ENCODE measurements around the gene STPG4. TPM values are rescaled to one million over a fixed set of nuclear protein-coding genes. Genes with fewer than 3 reads are reported as not detected.

The STPG4 gene
- total and polyA plus RNA-seq, 2 of the 8 experiments (the other 6 are each of a cell fraction or from before 2014, with no cell fraction given): 0.28 TPM; not detected in 1

DNA sequence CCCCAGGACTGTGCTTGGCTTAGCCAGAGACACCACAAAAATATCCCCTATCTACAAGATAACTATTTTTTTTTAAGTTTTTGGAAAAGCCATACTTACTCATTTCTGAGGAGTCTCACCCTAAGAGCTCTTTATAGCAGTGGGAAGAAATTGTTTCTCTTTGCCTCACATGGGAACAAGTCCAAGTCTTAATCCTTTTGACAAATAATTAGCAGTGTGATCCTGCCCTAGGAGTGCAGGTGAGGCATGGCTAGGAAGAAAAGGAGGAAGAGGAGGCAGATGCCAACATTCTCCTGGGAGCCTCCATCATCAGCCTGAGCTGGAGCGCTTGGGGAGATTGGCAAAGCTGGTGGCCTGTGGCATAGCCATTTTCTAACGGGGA, 115.6 kb downstream of the STPG4 start:
- H3K14ac ChIP-seq (ENCODE audit: insufficient read length): no peak overlapping the region
- H3K4ac ChIP-seq (replicated peaks; ENCODE audit: insufficient read length, low read depth, low read length): no peak overlapping the region
- no peak overlapping the region; the same call in 1 of the 2 replicates for H2BK12ac ChIP-seq (ENCODE audit: low read depth, low read length)
- FAIRE-seq: no peak
- no peaks in the 10 kb centered on the region for H3K79me2 ChIP-seq (ENCODE audit: control insufficient read depth in 1 of 2, insufficient read depth in 2 of 2, low read length in 2 of 2)
- H3K23me2 ChIP-seq (ENCODE audit: low read depth, low read length): 0 out of 2 replicates have a peak, but pooled peaks cover 1% of the 10 kb centered on the region
- no peak overlapping the region for H2AK5ac ChIP-seq (ENCODE audit: low read depth, low read length)
- TF ChIP-seq HDAC6 (IDR thresholded peaks at IDR 0.05; ENCODE audit: low read depth, low read length): no peak
- TF ChIP-seq, protein P1, sequence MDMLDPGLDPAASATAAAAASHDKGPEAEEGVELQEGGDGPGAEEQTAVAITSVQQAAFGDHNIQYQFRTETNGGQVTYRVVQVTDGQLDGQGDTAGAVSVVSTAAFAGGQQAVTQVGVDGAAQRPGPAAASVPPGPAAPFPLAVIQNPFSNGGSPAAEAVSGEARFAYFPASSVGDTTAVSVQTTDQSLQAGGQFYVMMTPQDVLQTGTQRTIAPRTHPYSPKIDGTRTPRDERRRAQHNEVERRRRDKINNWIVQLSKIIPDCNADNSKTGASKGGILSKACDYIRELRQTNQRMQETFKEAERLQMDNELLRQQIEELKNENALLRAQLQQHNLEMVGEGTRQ (IDR thresholded peaks at IDR 0.05; ENCODE audit: low read length): no peak
- no peak for TF ChIP-seq EGR1 (IDR thresholded peaks at IDR 0.05; ENCODE audit: borderline replicate concordance, low read depth, low read length)
- no peak for TF ChIP-seq NANOG (IDR thresholded peaks at IDR 0.05; ENCODE audit: insufficient read depth, low read depth, low read length, poor library complexity, severe bottlenecking)
- TF ChIP-seq BRCA1 (IDR thresholded peaks at IDR 0.05; ENCODE audit: low read depth, low read length): no peak
- no peak for TF ChIP-seq CBX5 (IDR thresholded peaks at IDR 0.05; ENCODE audit: low read depth, low read length)
- no peak for TF ChIP-seq SIN3A (conservative IDR thresholded peaks at IDR 0.05 in 1 of 2, IDR thresholded peaks at IDR 0.05 in 1 of 2; ENCODE audit: low read depth in 1 of 2, low read length in 2 of 2)
- H2BK120ac ChIP-seq (replicated peaks; ENCODE audit: low read depth, low read length): no peak overlapping the region
- no peak overlapping the region for H2BK15ac ChIP-seq (ENCODE audit: low read length)
- no peaks in the 10 kb centered on the region for H3K9me3 ChIP-seq (ENCODE audit: insufficient read depth in 2 of 2, low read depth in 1 of 2, low read length in 1 of 2)
- DNase-seq (ENCODE audit: low read depth in 1 of 2, low spot score in 2 of 2): no peak
- no peaks in the 10 kb centered on the region for H4K20me1 ChIP-seq (replicated peaks in 1 of 2; ENCODE audit: control insufficient read depth in 1 of 2, insufficient read depth in 2 of 2, low read length in 2 of 2)
- no peak overlapping the region for H2AFZ ChIP-seq (ENCODE audit: low read length)
- no peak overlapping the region for H3K23ac ChIP-seq (ENCODE audit: insufficient read length)
- H2BK5ac ChIP-seq (ENCODE audit: low read depth, low read length): no peak overlapping the region
- no peak overlapping the region for H4K91ac ChIP-seq (replicated peaks; ENCODE audit: insufficient read length, low read length)
- H3K18ac ChIP-seq (ENCODE audit: extremely low read depth, low read length): no peak overlapping the region
- no peaks in the 10 kb centered on the region for H3K27me3 ChIP-seq (replicated peaks in 1 of 4; ENCODE audit: control insufficient read depth in 3 of 4, extremely low read depth in 1 of 4, insufficient read depth in 3 of 4, low read length in 3 of 4)
- H3K56ac ChIP-seq (replicated peaks; ENCODE audit: insufficient read length, low read depth, low read length): no peak overlapping the region
- ChIA-PET POLR2A (ENCODE audit: partially characterized antibody) (no interaction called here), CTCF (ENCODE audit: partially characterized antibody) (interaction anchor here (1.1 to 1.2 kb wide), 3 partner anchors 11 to 88 kb away, joined by 3 to 4 read pairs (median 4); no protein-coding TSS in a partner anchor)
- no peak overlapping the region for H3K9ac ChIP-seq (replicated peaks in 1 of 4; ENCODE audit: extremely low read depth in 1 of 4, low read depth in 3 of 4, low read length in 3 of 4)
- H4K5ac ChIP-seq (ENCODE audit: insufficient read length, low read depth, low read length): no peak overlapping the region
- peaks cover 8 to 25% (median 18%) of the 10 kb centered on the region in 4 experiments for H3K4me1 ChIP-seq (replicated peaks in 1 of 4; ENCODE audit: control insufficient read depth in 3 of 4, insufficient read depth in 4 of 4, low read length in 3 of 4)
- H3K4me2 ChIP-seq (ENCODE audit: insufficient read depth in 1 of 2, low read depth in 2 of 2, low read length in 2 of 2): no peak overlapping the region
- H3K36me3 ChIP-seq (ENCODE audit: control insufficient read depth in 2 of 4, insufficient read depth in 4 of 4, low read length in 3 of 4): no peaks in the 10 kb centered on the region
- H3K4me3 ChIP-seq (ENCODE audit: extremely low read depth in 1 of 4, insufficient read depth in 2 of 4, low read depth in 3 of 4, low read length in 4 of 4): no peak overlapping the region
- no peak overlapping the region for H4K8ac ChIP-seq (ENCODE audit: extremely low read depth, insufficient read depth, low read length)
- no peak overlapping the region for H2BK20ac ChIP-seq (ENCODE audit: low read length)
- H3K79me1 ChIP-seq (ENCODE audit: low read depth, low read length): no peaks in the 10 kb centered on the region; the same call in 1 of the 2 replicates
- WGBS, 2 experiments (ENCODE audit: extremely low coverage in 1 of 2, insufficient coverage in 1 of 2, insufficient read length in 1 of 2, insufficient replicate concordance in 2 of 2, low coverage in 1 of 2, low lambda C conversion rate in 2 of 2, missing lambda C conversion rate in 1 of 2): 78% methylated on average over 2 of the region's 2 CpGs; no CpG with 5 or more reads in 1 of the 2 experiments
- H3K27ac ChIP-seq (ENCODE audit: low read depth, low read length): no peak overlapping the region

All from H1 (cell line).